Heart left ventricle (tissue), 13 donors: Measurements from ENCODE around the gene MRPL14.

Experiments used
- POLR2A ChIP-seq, 2 donors: fragments of 450-650 bp; IDR thresholded peaks; one replicate each; pipeline ENCODE4 v1.6.1; 2017; ENCODE audit warnings: antibody characterized with exemption in 2 of 2, mild to moderate bottlenecking in 2 of 2, moderate library complexity in 2 of 2
- TF ChIP-seq, protein P1 (sequence below), 12 donors: fragments of 200-600 bp; sonication (generic) in 4 of 12; IDR thresholded peaks; one replicate each; pipeline versions ENCODE4 v1.5.0 to v1.8.0; 2018 to 2022; ENCODE audit warnings: antibody characterized with exemption in 12 of 12, mild to moderate bottlenecking in 5 of 12
- donor health status: ischemic (EF 13 %, LVEDD 7.1; RV severe dilation, severe dysfunction).
- donor health status: DM: no; HTN: yes; CAD: no.
- donor health status: DM: no; HTN: no; CAD: no.
- donor health status: ischemic (EF 25% LVEDD 6.9; RV normal size, moderate dysfunction).
- donor health status: ischemic (EF 25% LVEDD 5.7; RV mildly dilated, moderate dysfunction).
- donor health status: ischemic (EF 35%, LVEDD 5.7; RV mildly dilated, moderate dysfunction).
- donor health status: nonischemic (EF 11% LVEDD 7.7; RV severe dilation, severe dysfunction).
- donor health status: DM: yes; HTN: yes; CAD: no.
- donor health status: PGD.
- donor health status: ischemic (EF 29% LVEDD 5.4; RV normal size, mild dysfunction).
- donor health status: nonischemic (EF 23%, LVEDD 6.1; RV moderate dilation, normal function).

DNA sequence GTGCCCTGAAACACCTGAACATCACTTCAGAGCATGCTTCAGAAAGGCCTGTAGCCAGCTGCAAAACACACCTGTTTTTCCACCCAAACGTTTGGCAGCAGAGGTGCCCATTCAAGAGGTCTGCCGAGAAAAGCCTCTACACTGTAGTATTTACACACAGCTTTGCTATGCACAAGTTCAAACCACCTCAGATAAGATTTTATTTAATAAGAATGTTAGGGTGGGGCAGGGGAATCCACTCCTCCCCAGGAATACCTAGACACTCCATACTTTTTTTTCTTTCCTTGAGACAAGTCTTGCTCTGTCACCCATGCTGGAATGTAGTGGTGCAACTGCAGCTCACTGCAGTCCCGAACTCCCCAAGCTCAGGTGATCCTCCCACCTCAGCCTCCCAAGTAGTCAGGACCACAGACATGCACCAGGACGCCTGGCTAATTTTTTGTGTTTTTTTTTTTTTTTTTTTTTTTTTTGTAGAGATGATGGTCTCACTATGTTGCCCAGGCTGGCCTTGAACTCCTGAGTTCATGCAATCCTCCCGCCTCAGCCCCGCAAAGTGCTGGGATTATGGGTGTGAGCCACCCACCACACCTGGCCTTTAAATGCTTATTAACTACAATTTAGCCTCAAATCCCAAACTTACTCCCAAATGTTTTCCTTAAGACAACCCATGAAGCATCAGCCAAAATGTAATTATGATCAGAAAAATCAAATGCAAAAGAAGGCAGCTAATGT, 9.7 kb downstream of the MRPL14 start:
- no peak for TF ChIP-seq POLR2A (IDR thresholded peaks at IDR 0.05)
- TF ChIP-seq, protein P1, sequence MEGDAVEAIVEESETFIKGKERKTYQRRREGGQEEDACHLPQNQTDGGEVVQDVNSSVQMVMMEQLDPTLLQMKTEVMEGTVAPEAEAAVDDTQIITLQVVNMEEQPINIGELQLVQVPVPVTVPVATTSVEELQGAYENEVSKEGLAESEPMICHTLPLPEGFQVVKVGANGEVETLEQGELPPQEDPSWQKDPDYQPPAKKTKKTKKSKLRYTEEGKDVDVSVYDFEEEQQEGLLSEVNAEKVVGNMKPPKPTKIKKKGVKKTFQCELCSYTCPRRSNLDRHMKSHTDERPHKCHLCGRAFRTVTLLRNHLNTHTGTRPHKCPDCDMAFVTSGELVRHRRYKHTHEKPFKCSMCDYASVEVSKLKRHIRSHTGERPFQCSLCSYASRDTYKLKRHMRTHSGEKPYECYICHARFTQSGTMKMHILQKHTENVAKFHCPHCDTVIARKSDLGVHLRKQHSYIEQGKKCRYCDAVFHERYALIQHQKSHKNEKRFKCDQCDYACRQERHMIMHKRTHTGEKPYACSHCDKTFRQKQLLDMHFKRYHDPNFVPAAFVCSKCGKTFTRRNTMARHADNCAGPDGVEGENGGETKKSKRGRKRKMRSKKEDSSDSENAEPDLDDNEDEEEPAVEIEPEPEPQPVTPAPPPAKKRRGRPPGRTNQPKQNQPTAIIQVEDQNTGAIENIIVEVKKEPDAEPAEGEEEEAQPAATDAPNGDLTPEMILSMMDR (IDR thresholded peaks at IDR 0.05), result no peak
